ENCODE measurements around the gene PKN1.

Gene PKN1

DNA sequence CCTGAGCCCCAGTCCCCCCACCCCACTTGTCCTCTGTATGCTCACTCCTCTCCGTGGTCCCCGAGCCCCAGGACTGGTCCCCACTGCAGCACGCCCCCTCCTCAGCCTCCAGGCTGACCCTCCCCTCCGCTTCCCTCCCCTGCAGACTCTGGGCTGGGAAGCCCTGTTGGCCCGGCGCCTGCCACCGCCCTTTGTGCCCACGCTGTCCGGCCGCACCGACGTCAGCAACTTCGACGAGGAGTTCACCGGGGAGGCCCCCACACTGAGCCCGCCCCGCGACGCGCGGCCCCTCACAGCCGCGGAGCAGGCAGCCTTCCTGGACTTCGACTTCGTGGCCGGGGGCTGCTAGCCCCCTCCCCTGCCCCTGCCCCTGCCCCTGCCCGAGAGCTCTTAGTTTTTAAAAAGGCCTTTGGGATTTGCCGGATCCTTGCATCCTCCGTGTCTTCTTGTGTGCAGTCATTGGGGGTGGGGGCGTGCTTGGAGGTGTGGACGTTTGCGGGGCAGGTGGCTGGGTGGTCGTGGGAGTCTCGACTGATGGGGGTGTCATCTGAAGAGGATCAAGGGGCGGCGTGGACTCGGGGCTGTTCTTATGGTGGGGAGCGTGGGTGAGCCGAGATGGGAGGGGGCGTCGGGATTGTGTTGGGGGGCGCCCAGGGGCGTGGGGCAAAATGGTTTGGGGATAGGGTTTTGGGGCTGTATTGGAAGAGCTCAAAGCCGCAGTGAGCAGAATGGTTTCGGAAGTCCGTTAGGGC, 38.5 kb downstream of the PKN1 start:
- Histone ChIP-seq H3K4me2 (ENCODE audit: insufficient read depth, low read length) (no peak overlapping the region), H3K27ac (ENCODE audit: low read length) (no peak overlapping the region), H3K4me1 (ENCODE audit: insufficient read depth, low read length) (no peaks in the 10 kb centered on the region), H3K9me3 (ENCODE audit: insufficient read depth, low read length, severe bottlenecking) (no peaks in the 10 kb centered on the region), H2AFZ (ENCODE audit: low read depth, low read length) (no peak overlapping the region), H3K79me2 (ENCODE audit: insufficient read depth, low read length) (no peaks in the 10 kb centered on the region), H4K20me1 (ENCODE audit: insufficient read depth, low read length) (peaks cover 10% of the 10 kb centered on the region; the same call in 1 of the 2 replicates), H3K4me3 (ENCODE audit: low read depth in 1 of 2, low read length in 2 of 2) (no peak overlapping the region), H3K9ac (ENCODE audit: low read depth, low read length) (no peak overlapping the region), H3K27me3 (ENCODE audit: insufficient read depth, low read length, poor library complexity) (no peaks in the 10 kb centered on the region), H3K36me3 (ENCODE audit: insufficient read depth, low read length) (peaks cover 41% of the 10 kb centered on the region)
- no peak for TF ChIP-seq EZH2 (IDR thresholded peaks at IDR 0.05; ENCODE audit: borderline replicate concordance, low read depth, low read length, severe bottlenecking)
- TF ChIP-seq, protein P1, sequence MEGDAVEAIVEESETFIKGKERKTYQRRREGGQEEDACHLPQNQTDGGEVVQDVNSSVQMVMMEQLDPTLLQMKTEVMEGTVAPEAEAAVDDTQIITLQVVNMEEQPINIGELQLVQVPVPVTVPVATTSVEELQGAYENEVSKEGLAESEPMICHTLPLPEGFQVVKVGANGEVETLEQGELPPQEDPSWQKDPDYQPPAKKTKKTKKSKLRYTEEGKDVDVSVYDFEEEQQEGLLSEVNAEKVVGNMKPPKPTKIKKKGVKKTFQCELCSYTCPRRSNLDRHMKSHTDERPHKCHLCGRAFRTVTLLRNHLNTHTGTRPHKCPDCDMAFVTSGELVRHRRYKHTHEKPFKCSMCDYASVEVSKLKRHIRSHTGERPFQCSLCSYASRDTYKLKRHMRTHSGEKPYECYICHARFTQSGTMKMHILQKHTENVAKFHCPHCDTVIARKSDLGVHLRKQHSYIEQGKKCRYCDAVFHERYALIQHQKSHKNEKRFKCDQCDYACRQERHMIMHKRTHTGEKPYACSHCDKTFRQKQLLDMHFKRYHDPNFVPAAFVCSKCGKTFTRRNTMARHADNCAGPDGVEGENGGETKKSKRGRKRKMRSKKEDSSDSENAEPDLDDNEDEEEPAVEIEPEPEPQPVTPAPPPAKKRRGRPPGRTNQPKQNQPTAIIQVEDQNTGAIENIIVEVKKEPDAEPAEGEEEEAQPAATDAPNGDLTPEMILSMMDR (IDR thresholded peaks at IDR 0.05; ENCODE audit: borderline replicate concordance, extremely low read depth, low read length, poor library complexity, severe bottlenecking): no peak
- ATAC-seq (ENCODE audit: insufficient read depth, low read depth) (no peak), DNase-seq (no peak)

DNA sequence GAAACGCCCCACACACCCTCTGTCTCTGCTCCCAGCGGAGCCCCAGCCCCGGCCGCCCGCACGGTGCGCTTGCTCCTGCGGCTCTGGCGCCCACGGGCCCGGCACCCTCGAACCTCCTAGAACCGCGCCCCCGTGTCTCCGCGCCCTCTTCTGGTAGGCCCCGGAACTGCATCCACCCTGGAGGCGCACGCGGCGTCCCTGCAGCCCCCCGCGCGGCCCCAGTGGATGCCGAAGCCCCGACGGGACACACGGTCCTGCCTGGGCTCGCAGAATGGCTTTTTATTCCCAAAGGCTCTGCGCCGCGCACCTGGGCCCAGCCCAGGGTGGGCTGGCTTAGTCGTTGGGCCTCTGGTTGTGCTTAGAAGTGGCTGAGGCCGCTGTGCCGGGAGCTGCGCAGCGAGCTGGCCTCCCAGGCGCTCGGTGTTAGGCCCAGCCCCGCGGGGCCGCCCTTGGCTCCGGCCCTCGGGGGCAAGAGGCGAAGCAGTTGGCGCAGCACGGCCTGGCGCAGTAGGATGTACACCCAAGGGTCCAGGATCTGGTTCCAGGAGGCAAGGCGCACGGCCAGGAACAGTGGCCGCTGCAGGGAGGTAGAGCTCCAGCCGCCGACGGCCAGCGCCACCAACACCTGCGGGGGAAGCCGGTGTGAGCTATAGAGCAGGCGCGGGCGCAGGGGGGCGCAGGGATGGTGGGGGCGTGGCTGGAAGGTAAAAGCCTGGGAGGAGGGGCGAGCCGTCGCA, 39.3 kb downstream of the PKN1 start:
- Histone ChIP-seq H3K27me3 (ENCODE audit: insufficient read depth, low read length, poor library complexity) (no peaks in the 10 kb centered on the region), H3K9ac (ENCODE audit: low read depth, low read length) (no peak overlapping the region), H3K27ac (ENCODE audit: low read length) (no peak overlapping the region), H3K9me3 (ENCODE audit: insufficient read depth, low read length, severe bottlenecking) (no peaks in the 10 kb centered on the region), H3K4me2 (ENCODE audit: insufficient read depth, low read length) (no peak overlapping the region), H2AFZ (ENCODE audit: low read depth, low read length) (no peak overlapping the region), H3K79me2 (ENCODE audit: insufficient read depth, low read length) (no peaks in the 10 kb centered on the region), H4K20me1 (ENCODE audit: insufficient read depth, low read length) (peaks cover 10% of the 10 kb centered on the region; the same call in 1 of the 2 replicates), H3K4me1 (ENCODE audit: insufficient read depth, low read length) (no peaks in the 10 kb centered on the region), H3K4me3 (ENCODE audit: low read depth in 1 of 2, low read length in 2 of 2) (no peak overlapping the region), H3K36me3 (ENCODE audit: insufficient read depth, low read length) (peaks cover 33% of the 10 kb centered on the region)
- ATAC-seq (ENCODE audit: insufficient read depth, low read depth) (peak; percentile 37), DNase-seq (peak; percentile 48)
- no peak for TF ChIP-seq EZH2 (IDR thresholded peaks at IDR 0.05; ENCODE audit: borderline replicate concordance, low read depth, low read length, severe bottlenecking)
- TF ChIP-seq, protein P1 (IDR thresholded peaks at IDR 0.05; ENCODE audit: borderline replicate concordance, extremely low read depth, low read length, poor library complexity, severe bottlenecking): peak; percentile 71

DNA sequence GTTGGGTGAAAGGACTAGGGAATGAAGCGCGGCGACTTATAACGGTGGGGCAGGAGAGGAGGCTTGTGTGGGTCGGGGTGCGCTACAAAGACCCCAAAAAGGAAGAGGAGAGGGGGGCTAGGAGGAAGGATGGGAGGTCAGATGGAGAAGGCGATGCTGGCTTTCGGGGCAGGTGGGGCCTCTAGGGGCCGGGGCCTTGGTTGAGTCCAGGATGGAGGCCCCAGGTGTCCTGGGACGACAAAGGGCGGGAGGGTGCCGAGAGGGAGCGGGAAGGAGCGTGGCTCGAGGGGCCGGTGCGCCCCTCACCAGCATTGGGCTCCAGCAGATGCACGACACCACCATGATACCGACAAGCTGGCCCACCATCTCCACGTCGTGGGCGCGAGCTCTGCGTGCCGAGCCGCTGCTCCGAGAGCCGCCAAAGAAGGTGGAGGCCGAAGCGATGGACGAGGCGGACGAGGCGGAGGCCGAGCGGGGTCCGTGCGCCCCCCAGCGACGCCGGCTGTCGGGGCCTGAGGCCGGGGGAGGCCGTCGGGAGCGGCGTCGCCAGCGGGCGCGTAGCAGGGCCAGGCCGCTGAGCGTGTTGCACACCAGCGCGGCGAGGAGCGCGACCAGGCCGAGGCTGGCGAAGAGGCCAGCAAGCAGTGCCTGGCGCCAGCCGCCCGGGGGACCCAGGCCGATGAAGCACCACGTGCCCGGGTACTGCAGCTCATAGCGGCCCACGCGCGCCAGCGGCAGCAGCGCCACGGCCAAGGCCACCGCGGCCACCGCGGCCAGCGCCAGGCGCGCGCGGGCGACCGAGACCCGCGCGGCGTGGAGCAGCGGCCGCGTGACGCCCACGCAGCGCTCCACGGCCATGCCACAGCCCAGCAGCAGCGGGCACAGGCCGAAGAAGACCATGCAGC, 40.2 kb downstream of the PKN1 start:
- peaks cover 10% of the 10 kb centered on the region; the same call in 1 of the 2 replicates for H4K20me1 ChIP-seq (ENCODE audit: insufficient read depth, low read length)
- H3K79me2 ChIP-seq (ENCODE audit: insufficient read depth, low read length): no peaks in the 10 kb centered on the region
- H3K9ac ChIP-seq (ENCODE audit: low read depth, low read length): no peak overlapping the region
- no peaks in the 10 kb centered on the region for H3K27me3 ChIP-seq (ENCODE audit: insufficient read depth, low read length, poor library complexity)
- H3K4me1 ChIP-seq (ENCODE audit: insufficient read depth, low read length): no peaks in the 10 kb centered on the region
- TF ChIP-seq EZH2 (IDR thresholded peaks at IDR 0.05; ENCODE audit: borderline replicate concordance, low read depth, low read length, severe bottlenecking): no peak
- TF ChIP-seq, protein P1 (IDR thresholded peaks at IDR 0.05; ENCODE audit: borderline replicate concordance, extremely low read depth, low read length, poor library complexity, severe bottlenecking): no peak
- H3K27ac ChIP-seq (ENCODE audit: low read length): no peak overlapping the region
- H3K4me3 ChIP-seq (ENCODE audit: low read depth in 1 of 2, low read length in 2 of 2): no peak overlapping the region
- H3K36me3 ChIP-seq (ENCODE audit: insufficient read depth, low read length): peaks cover 31% of the 10 kb centered on the region
- no peak for ATAC-seq (ENCODE audit: insufficient read depth, low read depth)
- H3K4me2 ChIP-seq (ENCODE audit: insufficient read depth, low read length): no peak overlapping the region
- no peak overlapping the region for H2AFZ ChIP-seq (ENCODE audit: low read depth, low read length)
- no peak for DNase-seq
- no peaks in the 10 kb centered on the region for H3K9me3 ChIP-seq (ENCODE audit: insufficient read depth, low read length, severe bottlenecking)
